ENCODE results near the gene CDC42BPA.

DNA sequence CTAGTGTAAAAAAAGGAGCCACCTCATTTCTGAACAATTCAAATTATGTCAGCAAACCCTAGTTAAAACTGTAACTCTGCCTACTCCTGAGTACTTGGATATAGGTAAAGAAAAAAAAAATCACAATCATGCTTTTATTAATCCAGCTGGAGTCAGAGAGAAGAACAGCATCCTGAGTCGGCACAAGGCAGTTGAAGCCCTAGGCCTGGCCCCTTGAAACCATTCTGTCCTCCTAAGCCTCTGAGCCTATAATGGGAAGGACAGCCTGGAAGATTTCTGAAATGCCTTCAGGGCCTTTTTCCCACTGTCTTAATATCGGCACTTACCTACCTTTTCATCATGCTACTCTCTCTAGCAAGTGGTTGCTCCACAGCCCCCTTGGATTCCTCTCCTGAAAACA lies 32.5 kb downstream of the CDC42BPA start:
- no peak for TF ChIP-seq POLR2AphosphoS5 (IDR thresholded peaks at IDR 0.05; ENCODE audit: borderline replicate concordance, low read depth, low read length)
- no peak for TF ChIP-seq EZH2 (IDR thresholded peaks at IDR 0.05)

All from SK-N-MC (cell line).